CMK (cell line): ENCODE data around the gene PSD.
"Not testable (repeated sequence)": the region's sequence is repeated elsewhere in the genome, so short reads cannot be mapped to it uniquely, and the experiment has no call there.

Experiments
- DNase-seq: peaks from one replicate; pipeline ENCODE4 v3.0.0-alpha.2; 2010; ENCODE audit warnings: low read depth

The PSD gene

DNA sequence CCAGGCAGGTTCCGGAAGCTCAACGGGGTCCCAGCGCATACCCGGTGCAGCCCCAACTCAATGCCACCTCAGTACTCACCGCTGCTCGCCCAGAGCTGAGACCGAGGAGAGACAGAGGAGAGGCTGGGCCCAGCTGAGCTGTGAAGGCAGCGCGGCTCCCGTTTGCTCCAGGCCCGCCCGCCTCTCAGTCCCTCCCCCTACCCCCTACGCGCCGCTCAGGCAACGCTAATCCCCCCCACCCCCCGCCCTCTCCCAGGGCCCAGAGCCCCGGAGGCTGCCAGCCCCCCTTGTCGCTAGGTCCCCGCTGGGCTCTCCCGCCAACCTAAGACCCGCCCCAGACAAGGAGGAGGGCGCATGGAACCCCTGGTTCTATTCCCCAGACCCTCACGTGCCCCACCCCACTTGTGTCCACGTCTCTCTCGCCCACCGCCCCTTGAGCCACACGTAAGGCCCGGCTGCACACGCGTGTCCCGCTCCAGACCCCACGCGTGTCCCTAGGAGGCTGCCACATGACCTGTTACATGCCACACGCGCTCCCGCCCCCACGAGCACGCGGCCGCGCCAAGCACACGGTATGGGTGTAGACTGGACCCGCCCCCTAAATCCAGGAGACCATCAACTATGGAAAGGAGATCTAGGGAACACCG is at the start of gene PSD:
TSS of gene PSD (minus strand) at position 164 of the 647 bp plus-strand sequence. CDS start 1,747 bp downstream, outside the sequence.
- no peak for DNase-seq

DNA sequence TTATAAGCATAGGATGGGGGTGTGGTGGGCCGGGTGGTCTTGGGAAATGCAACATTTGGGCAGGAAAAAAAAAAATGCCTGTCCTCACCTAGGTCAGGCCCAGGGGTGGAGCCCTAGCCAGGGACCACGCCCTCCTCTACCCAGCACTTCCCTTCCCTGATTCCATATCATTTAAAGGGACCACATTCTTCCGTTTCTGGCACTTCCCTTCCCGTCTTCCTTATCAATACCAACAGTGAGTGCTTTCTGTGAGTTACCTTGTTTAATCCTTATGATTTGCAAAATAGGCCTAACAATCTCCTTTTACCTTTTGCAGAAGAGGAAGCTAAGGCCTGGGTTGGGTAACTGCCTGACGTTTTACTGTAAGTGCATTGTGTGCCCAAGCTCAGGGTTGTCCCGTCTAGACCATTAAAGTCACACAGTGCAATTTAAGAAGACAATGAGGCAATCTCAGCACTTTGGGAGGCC is 49.4 kb upstream of the PSD start:
- DNase-seq = peak; percentile 76

DNA sequence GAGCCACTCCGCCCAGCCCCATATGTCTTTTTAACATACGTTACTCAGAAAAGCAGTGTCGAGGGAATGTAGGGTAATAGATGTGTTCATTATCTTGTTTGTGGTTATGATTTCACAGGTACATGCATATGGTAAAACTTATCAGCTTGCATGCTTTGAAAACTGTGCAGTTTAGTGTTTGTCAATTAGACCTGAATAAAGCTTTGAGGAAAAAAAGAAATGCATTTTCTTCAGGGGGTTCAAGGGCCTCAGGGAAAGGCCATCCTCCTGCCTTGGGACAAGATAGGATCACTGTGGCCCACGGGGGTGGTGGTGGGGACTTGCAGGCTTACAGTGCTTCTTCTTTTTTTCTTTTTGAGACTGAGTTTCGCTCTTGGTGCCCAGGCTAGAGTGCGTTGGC is 48.7 kb upstream of the PSD start:
- DNase-seq = no peak

DNA sequence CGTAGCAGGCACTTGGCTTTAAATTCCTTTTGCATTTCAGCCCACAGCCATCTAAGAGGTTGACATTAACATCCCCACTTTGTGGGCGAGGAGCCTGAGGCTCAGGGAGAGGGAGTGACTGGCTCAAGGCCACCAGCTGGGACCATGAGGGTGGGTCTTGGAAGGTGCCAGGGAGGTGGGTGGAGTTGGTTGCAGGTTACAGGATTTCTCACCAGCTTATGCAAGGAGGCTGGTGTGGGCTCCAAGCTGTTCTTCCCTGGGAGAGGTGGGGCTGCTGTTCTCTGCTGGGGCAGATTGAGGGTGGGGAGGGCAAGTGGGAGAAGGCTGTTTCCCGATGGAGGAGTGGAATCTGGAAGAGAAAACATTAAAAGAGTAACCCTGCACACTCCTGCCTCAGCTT is 46.9 kb upstream of the PSD start:
- DNase-seq = no peak

DNA sequence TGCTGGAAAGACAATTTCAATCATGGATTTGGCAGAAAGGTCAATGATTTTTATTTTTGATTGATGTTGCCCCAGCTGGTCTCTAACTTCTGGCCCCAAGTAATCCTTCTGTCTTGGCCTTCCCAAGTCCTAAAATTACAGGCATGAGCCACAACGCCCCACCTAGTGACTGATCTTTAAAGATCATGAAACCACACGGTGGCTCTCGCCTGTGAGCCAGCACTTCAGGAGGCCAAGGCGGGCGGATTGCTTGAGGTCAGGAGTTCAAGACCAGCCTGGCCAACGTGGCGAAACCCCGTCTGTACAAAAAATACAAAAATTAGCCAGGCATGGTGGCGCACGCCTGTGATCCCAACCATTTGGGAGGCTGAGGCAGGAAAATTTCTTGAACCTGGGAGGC is 45.4 kb upstream of the PSD start:
- no peak for DNase-seq

DNA sequence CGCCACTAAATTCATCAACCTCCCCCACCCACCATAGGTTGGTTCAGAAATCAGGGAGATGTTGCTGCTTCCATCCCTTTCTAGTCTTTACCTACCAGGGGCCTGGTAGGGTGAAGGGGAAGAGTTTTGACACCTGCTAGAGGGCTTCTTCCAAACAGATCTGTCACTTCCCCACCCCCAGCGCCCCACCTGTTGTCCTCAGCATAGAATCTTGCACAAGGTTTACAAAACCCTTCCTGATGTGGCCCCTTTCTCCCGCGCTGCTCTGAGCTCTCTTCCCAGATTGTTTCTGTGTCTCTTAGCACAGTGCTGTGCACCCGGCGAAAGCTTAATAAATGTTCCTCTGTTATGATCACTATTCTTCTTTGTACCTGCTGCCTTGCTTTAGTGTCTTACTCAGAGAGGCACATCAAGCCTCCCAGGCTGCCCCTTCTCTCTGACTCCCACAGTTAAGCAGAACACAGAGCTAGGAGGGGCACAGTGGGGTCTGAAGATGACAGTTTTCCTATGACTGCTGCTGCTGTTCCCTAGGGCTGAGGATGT is 44.0 kb upstream of the PSD start:
- no peak for DNase-seq

DNA sequence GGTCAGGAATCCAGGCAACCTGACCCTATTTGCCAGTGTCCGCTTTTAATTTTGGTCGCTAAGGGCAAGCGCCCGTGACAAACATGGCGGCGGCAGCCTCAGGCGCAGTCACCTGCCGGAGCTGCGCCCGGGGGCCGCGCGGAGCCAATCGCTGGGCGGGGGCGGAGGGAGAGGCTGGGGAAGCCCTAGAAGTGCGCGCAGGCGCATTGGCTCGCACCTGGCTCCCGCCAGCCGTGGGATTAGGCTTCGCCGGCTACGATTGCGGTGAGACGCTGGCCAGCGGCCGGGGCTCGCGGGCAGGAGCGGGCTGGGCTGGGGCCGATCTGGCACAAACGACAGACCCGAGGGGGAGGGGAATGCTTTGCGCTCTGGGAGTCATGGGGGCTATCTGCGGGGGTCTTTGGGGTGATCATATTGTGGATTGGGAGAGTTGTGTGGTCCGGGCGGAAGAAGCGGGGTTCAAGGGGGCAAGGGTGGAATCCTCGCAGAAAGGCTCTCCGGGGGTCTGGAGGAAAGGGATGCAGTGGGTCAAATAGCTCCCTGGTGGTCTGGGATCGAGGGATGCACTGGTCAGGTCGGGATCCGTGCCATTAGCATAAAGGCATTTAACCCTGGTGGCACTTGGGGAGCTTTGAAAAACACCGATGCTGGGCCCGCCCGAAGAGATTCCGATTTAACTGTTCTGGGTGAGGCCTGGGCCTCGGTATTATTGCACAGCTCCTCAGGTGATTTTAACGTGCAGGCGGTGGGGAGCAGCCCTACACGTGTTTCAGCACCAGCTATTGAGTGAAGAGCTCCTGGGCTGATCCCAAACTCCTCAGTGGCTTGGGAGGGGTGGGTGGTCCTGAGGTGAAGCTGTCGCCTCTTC is 42.8 kb upstream of the PSD start:
- peak; percentile 90 for DNase-seq

DNA sequence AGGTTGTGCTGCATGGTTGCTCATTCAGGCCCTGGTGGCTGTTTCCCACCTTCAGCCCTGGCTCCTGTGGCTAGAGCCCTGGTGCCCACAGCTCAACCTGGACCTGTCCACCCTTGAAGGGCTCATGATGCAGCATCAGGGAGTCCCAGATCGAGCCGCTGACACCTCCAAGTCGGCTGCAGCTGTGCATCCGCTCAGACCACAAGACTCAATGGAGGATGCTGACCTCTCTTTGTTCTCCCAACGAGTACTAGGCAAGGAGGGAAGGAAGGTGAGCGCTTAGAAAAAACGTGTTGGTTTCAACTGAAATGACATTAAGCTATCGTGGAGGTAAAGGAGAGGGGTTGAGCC is 42.2 kb upstream of the PSD start:
- DNase-seq = no peak

DNA sequence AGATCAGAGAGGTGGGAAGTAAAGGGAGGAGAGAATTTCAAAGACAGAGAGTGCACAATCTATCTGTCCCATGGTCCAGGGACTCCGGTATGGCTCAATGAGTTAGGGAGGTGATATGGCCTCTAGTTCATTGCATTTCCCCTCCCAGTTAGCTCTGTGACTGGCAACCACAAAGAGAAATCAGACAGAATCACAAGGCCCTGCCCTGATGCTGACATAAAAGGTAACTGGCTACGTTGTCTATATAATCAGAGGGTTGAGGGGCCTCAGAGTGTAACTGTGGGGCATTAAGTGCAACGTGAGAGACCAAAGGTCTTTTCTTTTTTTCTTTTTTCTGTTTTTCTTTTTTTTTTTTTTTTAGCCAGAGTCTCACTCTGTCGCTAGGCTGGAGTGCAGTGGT is 40.1 kb upstream of the PSD start:
- no peak for DNase-seq

DNA sequence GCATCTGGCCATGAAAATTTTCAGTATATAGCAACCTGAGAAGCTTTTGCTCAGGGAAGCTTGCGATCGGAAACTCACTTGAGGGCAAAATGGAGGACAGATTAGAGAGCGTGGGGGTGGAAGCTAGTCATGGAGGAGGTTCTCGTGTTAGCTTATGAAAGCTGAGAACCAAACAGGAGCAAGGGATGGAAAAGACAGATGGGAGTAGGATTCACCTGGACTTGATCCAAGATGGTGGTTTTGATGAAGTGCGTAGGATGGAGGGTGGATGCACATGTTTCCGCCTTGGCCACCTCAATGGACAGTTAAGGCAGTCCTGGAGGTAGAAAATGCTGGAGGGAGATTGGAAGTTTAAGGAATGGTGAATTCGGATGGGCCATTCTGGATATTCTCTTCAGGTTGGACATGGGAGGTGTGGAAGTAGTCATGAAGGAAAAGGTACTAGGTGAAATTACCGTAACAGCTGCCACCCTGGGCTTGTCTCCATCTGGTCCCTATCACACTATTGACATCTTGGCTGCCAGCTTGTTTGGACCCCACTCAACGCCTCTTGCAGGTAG is 39.1 kb upstream of the PSD start:
- DNase-seq = no peak

DNA sequence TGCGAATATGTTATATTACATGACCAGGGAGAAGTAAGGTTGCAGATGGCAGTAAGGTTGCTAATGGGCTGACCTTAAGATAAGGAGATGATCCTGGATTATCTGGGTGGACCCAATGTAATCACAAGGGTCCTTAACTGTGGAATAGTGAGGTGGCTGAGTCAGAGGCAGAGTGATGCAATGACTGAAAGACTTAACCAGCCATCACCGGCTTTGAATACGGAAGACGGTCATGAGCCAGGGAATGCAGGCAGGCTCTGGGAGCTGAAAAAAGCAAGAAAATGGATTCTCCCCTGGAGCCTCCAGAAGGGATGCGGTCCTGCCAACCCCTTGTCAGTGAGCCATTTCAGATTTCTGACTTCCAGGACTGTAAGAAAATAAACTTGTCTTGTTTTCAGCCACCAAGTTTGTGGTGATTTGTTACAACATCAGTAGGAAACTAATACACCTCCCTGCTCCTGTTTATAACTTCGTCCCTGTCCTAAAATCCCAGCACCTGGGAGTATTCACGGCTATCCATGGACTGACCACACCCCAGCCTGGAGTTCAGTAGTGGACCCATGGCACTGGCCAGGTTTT is 37.4 kb upstream of the PSD start:
- DNase-seq = no peak

DNA sequence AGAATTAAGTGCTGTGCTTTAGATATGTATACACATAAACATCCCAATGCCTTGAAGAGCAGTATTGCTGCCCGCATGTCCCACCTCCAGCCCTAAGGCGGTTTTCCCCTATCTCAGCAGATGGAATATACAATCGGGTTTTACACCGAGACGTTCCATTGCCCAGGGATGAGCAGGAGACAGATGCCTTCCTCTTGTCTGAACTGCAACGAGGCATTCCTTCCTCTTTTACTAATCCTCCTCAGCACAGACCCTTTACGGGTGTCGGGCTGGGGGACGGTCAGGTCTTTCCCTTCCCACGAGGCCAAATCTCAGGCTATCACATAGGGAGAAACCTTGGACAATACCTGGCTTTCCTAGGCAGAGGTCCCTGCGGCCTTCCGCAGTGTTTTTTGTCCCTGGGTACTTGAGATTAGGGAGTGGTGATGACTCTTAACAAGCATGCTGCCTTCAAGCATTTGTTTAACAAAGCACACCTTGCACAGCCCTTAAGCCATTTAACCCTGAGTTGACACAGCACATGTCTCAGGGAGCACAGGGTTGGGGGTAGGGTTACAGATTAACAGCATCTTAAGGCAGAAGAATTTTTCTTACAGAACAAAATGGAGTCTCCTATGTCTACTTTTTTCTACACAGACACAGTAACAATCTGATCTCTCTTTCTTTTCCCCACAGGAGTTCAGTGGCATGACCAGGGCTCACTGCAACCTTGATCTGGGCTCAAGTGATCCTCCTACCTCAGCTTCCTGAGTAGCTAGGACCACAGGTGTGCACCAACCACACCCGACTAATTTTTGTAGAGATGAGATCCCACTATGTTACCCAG is 36.3 kb upstream of the PSD start:
- DNase-seq = not testable (repeated sequence)

DNA sequence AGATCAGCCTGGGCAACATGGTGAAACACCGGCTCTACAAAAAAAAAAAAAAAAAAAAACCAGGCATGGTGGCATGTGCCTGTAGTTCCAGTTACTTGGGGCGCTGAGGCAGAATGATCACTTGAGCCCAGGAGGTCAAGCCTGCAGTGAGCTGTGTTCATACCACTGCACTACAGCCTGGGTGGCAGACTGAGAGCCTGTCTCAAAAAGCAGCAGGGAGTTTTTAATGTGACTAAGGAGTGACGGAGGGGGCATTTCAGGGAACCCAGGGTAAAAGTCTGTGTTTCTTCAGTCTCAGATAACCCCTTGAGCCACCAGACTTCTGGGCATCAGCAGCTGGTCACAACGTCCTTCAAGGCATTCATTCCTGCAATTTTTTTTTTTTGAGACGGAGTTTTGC is 34.9 kb upstream of the PSD start:
- no peak for DNase-seq

DNA sequence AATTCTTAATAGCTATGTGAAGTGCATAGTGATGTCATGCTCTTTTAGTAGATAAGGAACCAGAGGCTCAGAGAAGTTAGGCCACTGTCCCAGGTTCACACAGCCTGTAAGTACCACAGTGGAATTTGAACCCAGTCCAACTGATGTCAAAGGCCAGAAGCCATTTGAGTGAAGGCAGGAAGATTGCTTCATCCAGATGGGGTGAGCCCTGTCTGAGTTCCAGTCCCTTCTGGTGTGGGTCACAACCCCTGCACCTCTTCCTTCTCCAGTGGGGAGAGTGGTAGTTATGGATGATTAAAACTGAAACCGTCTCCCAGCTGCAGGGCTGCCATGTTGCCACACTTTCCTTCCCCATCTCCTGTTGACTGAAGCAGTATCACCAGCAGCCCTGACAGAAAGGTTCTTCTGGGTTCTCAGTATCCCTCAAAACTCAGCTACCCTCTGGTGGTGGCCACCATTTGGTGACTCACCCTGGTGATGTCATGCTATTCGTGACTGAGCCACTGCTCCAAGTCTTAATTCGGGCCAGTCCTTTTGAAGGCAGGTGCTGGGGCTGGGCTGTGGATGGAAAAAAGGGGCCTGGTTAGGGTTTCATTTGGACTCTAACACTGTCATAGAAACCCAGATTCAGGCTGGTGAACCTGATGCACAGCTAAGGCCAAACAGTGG is 34.2 kb upstream of the PSD start:
- no peak for DNase-seq

DNA sequence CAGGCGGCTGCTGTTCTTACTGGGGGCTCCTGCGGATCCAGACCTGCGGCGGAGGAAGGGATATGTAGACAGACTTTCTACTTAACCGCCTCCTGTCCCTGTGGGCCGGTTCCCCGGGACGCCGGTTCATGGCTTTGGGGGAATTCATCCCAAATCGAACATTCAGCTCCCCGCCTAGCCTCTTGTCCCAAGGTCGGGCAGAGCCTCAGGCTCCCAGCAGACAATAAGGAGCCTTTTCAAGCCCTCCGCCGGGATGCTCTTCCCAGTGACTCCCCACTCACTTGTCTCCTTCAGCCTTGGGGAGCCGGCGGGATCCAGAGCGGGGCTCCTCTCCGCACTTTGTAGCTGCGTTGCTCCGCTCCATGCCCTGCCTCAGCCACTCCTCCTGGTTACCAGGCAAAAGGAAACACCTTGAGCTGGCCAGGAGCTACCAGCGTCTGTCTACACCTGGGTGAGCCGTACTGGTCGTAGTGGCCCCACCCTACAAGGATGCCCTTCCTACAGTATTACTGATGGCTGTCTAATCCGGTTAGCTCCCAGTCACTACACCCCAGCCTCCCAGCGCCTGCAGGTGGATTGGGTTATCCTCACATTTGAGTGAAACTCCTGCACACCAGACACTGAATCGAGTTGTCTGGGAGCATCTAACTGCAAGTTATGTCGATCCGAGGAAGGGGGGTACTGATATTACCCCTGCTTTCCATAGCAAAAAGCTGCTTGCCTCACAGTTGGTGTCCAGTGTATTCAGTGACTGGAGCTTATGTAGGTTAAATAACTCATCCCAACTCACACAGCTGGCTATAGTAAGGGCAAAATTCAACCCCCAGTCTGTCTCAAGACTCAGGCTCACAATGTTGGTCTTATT is 32.8 kb upstream of the PSD start, which contains the start of gene C10orf95:
TSS of gene C10orf95 (minus strand) at position 439 of the 865 bp plus-strand sequence. CDS start 450 bp downstream, outside the sequence.
- DNase-seq = no peak

DNA sequence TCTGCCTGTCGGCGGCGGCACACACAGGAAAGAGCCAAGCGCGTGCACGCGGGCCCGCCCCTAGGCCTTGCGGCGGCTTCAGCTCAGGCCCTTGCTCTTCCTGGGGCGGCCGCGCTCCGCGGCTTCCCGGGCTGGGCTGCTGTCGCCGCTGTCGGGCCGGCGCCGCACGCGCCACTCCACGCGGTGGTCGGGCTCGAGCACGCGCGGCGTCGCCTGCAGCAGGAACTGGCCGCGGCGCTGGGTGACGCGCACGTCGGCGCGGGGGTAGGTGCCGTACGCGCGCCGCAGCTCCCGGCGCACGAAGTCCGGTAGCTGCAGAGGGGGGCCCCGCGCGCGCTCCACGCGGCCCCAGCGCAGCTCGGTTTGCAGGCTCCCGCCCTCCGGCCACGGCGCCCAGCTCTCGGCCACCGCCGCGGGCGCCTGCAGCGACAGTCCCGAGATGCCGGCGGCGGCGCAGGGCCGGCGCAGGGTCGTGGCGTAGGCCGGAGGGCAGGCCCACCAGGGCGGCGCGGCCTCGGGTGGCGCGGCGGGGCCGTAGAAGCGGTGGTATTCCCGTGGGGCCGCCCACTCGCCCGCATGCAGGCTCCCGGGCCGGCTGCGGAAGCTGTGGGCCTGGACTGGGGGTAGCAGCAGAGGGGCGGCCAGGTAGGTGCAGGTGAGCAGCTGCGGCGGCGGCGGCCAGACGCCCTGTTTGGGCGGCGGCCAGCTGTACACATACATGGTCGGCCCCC is 32.0 kb upstream of the PSD start:
- peak; percentile 84 for DNase-seq

DNA sequence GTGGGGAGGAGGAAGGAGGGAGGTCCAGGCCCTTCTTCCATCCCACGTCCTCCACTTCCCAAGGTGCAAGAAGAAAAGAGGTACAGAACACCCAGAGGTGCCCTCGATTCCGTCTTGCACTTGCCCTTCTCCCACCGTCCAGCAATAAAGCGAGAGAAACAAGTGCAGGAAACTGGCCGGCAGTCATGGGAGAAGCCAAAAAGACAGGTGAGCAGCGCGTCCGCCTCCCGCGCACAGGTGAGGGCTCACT is 31.5 kb upstream of the PSD start:
- no peak for DNase-seq

DNA sequence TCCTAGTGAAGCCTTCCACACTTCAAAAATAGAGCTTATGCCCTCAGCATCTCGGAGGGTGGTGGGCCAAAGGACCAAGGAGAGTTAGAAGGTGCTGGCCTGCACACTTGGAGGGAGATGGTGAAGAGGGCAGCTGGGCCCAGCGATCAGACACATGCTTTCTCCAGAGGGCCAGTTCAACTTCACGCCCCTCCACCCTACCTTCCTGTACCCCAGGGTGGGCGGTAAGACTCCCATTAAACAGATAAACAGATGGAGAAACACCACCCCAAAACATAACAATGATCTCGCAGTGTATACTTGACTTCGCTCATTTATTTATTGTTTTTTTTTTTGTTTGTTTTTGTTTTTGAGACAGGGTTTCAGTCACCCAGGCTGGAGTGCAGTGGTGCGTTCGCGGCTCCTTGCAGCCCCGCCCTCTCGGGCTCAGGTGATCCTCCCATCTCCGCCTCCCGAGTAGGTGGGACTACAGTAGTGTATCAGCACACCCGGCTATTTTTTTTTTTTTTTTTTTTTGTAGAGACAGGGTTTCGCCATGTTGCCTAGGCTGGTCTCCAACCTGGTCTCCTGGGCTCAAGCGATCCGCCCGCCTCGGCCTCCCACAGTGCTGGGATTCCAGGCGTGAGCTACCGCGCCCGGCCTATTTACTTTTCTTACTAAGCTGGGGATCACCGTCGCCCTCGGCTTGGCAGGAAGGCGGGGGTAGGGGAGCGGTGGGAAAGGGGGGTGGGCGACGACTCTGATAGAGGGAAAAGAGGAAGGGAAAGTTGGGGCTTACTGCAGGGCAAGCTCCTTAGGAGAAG is 30.9 kb upstream of the PSD start:
- DNase-seq = peak; percentile 66

DNA sequence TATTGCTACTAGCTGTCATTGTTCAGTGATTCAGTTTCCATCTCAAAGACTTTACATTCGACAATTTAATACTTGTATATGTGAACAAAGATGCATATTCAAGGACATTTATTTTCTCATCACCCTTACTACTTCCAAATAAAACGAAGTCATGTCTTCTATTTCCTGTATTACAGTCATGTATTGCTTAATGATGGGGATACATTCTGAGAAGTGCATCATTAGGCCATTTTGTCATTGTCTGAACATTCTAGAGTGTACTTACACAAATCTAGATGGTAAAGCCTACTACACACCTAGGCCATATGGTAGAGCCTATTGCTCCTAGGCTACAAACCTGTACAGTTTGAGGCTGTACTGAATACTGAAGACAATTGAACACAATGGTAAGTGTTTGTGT is 26.3 kb upstream of the PSD start:
- no peak for DNase-seq
